NCI-H2171 (cell line): Measurements from ENCODE around the gene DND1.
"Not testable (repeated sequence)": the region's sequence is repeated elsewhere in the genome, so short reads cannot be mapped to it uniquely, and the experiment has no call there.

Experiments
- DNase-seq: peaks from one replicate; lab custom pipeline; 2025; lab: John Stamatoyannopoulos, UW

The DND1 gene

DNA sequence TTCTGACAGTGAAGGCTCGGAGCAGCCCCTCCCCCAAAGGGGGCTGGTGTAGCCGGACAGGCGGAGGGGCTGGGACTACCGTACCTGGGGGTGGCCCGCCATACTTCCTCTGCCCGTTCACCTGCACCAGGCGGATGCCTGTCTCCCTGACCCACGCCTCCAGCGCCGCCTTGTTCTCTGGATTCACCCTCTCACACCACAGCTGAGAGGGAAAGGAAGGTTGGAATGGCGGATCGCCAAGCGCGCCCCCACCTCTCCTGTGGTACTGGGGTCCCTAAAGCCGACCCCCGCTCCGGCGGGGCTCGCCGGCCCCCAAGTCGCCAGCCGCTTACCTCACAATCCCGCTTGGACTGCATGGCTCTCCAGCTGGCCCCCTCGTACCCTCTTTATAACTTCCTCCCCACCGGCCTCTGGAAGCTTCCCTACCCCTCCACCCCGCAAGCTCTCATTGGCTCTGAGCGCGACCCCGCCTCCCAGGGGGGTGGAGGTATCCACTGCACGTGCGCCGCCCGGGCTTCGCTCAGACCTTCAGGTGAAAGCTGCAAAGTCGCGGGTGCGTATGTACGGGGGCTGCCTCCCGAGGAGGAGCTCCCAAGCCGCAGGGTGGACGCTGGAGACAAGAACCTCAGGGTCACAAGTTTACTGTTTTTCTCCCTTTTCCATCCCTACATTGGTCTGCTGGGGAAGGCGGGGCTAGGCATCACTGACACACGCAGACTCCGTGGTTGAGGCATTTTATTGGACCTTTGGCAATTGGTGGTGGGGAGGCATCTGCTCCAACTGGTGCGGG is at the start of gene DND1:
Gene DND1 (minus strand): TSS at position 390 of the 790 bp plus-strand sequence. CDS start 34 bp downstream, at position 356.
- no peak for DNase-seq

DNA sequence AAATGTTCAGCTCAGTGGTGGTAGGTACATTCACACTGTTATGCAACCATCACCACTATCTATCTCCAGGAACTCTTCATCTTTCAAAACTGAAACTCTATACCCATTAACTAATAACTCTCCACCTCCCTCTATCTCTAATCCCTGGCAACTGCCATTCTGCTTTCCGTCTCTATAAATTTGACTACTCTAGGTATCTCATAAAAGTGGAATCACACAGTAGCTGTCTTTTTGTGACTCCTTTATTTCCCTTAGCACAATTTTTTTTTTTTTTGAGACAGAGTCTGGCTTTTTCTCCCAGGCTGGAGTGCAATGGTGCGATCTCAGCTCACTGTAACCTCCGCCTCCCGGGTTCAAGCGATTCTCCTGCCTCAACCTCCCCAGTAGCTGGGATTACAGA is 48.0 kb upstream of the DND1 start:
- not testable (repeated sequence) for DNase-seq

DNA sequence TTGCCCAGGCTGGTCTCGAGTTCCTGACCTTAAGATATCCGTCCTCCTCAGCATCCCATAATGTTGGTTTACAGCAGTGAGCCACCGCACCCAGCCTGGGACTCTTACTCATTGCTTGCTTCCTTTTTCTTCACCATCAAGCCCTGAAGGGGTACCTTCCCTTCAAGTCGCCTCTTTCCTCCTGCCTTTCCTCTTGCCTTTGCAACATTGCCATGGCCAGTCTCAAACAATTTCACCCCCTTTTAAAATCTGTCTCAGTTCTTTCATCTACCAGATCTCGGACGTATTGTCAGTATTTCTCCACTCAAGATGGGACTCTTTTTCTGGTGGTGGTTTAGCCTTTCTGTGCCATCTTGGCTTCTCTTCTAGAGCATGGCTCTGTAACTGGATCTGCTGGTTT is 47.4 kb upstream of the DND1 start:
- not testable (repeated sequence) for DNase-seq

DNA sequence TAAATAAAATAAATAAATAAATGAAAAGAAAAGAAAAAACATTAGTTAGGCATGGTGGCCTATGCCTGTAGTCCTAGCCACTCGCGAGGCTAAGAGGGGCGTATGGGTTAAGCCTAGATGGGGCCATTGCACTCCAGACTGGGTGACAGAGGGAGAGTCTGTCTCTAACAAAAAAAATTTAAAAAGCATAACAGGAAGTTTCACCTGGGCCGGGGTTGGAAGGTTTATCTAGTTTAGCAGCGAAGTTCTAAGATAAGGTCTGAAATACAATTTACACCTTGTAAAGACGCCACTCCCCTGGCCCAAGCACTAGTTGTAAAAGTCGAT is 44.9 kb upstream of the DND1 start:
- no peak for DNase-seq

DNA sequence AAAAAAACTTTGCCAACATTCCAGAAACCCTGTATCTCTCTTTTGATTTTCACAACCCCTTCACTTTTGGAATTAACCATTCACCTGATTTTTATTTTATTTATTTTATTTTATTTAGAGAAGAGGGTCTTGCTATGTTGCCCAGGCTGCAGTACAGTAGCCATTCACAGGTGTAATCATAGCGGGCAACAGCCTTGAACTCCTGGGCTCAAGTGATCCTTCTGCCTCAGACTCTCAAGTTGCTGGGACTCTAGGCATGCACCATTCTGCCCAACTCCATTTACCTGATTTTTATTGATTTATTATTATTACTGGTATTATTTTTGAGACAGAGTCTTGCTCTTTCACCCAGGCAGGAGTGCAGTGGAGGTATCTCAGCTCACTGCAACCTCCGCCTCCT is 42.9 kb upstream of the DND1 start:
- not testable (repeated sequence) for DNase-seq

DNA sequence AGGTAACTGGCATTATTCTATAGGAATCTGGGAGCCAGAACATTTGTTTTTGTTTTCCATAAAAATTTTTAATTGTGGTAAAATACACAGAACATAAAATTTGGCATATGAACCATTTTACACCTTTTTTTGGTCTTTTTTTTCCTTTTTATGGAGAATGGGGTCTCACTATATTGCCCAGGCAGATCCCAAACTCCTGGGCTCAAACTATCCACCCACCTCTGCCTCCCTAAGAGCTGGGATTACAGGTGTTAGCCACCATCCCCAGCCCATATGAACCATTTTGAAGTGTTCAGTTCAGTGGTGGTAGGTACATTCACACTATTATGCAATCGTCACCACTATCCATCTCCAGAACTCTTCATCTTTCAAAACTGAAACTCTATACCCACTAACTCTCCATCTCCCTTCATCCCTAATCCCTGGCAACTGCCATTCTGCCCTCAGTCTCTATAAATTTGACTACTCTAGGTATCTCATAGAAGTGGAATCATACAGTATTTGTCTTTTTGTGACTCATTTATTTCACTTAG is 40.3 kb upstream of the DND1 start:
- DNase-seq, result no peak

DNA sequence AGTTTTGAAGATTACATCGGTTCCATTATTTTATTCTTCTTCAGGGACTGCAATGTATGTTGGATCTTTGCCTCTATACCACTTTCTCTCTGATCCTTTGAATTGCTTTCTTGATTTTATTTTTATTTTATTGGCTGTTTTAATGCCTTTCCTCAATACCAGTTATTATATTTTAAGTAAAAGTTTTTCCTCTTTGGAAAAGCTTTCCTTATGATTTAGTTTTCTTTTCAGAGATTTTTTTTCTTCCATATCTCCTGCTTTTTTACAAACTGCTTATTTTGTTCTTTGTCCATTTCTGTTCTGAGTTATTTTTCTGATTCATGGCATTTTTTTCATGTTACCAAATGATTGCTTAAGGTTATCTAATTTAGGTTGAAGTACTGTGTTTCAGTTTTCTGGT is 38.4 kb upstream of the DND1 start:
- no peak for DNase-seq

DNA sequence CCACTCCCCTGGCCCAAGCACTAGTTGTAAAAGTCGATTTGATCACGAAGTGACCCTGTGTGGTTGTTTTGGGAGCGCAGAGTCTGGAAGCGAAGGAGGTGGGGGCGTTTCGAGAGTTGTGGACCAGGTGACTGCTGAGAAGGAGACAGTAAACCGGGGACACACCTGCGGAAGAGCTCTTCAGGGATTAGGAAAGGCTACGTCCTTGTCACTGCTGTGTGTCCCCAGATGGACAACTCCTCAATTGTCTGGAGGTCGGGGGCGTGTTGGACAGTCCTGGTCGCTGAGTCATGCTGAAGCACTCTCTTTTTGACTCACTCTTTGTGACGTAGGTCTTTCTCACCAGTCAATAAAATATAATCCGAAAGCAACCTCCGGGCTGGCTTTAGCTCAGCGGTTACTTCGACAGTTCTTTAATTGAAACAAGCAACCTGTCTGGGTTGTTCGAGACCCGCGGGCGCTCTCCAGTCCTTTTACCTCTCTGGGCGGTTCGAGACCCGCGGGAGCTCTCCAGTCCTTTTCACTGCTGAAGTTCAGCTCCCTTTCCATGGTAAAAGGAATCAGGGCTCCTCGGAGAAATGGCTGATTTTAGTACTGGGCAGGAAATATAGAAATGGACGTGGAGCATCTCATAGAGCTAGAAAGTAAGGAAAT is 37.6 kb upstream of the DND1 start:
- DNase-seq, result peak; percentile 31

DNA sequence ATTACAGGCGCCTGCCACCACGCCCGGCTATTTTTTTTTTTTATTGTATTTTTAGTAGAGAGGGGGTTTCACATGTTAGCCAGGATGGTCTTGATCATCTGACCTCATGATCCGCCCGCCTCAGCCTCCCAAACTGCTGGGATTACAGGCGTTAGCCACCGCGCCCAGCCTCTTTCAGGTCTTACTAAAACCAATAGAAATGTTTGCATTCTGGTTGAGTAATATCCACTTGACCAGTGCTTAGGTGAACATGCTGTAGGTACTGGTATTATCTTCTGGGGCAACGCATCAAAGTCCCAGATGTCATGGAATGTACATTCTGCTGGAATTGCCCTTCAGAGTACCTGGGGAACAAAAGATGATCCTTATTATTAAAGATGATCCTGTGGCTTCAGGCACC is 35.4 kb upstream of the DND1 start:
- not testable (repeated sequence) for DNase-seq

DNA sequence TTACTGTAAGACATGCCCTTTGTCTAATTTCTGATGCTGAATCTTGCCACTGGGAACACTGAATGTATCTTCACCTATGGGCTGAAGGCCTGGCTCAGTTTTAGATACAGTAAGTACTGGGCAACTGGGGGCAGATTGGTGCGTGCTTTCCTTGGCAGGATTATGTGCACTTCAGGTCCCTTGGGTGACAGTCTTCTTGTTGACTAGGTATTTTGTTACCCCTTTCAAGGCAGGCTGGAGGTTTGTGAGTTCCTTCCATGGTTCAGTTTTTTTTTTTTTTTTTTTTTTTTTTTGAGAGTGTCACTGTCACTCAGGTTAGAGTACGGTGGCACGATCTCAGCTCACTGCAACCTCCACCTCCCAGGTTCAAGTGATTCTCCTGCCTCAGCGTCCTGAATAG is 34.4 kb upstream of the DND1 start:
- no peak for DNase-seq

DNA sequence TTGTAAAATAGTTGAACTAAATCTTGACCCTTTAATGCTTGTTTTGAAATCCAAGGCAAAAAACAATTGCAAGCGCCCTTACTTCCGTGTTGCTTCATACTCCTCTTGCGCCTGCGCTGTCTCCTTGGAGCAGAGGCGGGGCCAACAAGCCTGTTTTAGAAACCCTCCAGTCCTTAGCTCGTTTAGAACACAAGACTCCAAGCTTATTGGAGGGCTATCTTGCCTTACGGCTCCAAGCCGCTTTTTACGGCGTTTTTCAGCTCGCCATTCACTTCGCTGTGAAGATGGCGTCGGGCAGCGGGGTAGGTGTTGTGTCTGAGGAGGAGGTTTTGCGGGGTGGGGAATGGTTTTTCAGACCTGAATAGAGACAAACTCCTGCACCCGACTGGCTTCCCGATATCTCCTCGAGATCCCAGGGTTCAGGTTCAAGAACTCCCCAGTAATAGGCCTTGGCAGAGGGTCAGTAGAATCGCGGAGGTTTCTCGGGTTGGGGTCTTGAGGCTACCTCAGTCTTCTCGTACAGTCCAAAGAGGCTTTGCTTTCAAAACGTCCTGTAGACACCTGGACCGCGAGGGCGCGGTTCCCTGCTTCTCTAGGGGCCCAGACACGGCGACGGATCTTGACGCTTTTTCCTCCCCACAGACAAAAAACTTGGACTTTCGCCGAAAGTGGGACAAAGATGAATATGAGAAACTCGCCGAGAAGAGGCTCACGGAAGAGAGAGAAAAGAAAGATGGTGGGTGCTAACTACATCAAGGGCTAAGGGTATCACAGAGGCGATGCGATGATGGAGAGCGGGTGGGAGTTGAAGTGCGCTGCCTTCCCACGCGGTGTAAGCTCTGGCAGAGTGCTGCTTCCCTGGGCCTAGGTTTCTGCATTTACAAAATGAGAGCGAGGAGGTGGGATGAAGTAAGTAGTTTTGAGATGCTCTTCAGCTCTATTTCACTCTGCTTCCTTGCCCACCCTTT is 27.1 kb upstream of the DND1 start, which contains the start of gene ZMAT2:
Gene ZMAT2 (plus strand): TSS at position 271 of the 968 bp plus-strand sequence. CDS start 14 bp downstream, at position 285.
- peak; percentile 84 for DNase-seq

DNA sequence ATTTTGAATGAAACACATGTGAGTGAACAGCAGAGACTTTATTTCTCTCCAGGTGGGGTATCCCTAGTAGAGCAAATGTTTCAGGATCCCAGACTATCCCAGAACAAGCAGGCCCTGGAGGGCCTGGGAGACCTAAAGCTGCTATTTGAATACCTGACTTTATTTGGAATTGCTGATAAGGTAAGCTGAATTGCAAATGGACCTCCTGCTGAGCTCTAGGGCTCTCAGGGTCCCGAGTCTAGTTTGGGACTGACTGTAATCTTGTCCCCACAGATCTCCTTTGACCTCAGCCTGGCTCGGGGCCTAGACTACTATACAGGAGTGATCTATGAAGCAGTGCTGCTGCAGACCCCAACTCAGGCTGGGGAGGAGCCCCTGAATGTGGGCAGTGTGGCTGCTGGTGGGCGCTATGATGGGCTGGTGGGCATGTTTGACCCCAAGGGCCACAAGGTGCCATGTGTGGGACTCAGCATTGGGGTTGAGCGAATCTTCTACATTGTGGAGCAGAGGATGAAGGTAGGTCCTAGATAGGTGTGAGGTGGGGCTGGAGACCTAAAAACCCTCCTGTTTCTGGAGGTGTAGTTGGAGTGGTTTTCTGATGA is 23.6 kb upstream of the DND1 start:
- no peak for DNase-seq

DNA sequence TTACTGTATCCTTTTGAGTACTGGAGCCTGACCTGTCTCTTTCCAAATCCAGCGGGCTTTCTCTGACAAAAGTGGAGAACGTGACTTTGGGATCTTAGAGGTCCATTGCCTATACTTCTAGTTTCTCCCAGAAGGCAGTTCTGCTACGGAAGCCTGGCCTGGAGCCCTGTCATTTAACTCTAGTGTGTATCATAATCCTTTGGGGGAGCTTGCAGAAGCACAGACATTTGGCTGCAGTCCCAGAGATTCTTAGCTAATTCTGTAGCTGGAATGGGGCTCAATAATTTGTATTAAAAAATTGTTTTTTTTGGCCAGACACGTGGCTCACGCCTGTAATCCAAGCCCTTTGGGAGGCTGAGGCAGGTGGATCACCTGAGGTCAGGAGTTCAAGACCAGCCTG is 20.9 kb upstream of the DND1 start:
- no peak for DNase-seq

DNA sequence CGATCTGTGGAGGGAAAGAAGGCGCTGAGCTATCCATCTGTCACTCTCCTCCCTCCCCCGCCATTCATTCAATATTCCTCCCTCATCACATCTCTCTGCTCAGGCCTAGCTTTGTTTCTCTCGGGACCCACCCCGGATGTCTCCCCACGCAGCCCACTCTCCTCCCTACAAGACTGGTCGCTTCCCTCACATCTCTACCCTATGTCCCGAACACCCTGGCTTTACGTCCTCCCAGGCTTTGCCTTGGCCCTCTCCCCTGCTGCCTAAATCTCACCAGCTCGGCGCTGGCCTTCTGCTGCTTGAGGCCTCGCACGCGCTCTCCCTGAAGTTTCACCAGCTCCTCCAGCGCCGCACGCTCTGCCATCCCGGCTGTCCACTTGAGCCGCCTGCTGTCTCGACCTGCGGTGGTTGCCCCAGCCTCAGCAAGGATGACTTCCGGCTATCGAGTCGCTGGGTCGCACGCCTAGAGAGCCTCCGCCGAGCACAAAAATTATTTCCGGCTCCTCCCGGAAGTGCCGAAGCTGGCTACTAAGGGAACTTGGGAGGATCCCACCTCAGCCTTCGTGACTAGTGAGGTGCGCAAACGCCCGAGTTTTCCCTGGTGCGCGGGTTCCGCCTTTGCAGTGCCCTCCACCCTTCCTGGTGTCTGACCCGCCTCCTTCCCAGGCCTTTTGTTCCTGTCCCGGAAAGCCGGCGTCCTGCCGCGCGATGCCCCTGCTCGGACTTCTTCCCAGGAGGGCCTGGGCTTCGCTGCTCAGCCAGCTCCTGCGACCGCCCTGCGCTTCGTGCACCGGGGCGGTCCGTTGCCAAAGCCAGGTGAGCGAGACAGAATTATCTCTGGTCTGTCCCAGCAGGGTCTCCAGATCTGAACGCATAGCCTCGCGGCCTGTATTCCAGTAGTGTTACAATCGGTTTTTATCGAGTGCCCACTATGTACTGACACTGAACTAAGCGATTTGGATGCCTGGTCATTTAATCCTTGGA is 17.9 kb upstream of the DND1 start, which contains the start of the genes HARS1 and HARS2:
Gene HARS1 (minus strand): TSS at position 430 of the 984 bp plus-strand sequence. CDS start 66 bp downstream, at position 364.
Gene HARS2 (plus strand): TSS at position 515 of the 984 bp plus-strand sequence. CDS start 194 bp downstream, at position 709.
- DNase-seq, result peak; percentile 76

DNA sequence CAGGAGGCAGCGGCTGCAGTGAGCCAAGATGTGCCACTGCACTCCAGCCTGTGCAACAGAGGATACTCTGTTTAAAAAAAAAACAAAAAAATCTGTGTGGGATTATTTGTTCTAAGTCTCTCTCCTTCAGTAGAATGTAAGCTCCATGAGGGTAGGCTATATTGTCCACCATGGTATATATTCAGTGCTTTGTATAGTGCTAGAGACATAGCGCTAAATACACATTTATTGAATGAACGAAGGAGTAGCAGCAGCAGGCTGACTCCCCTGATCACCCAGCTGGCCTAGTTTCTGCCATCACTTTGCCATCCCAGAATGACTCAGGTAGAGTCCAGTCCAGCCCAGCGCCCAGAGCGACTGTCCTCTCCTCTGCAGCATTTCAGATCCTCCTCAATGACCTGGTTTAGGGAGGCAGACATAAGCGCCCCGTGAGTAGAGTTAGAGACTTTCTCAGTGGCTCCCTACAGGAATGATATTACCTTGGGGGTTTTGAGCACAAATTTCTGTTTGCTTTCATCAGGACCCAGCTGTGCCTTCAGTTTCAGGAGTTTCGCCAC is 17.1 kb upstream of the DND1 start:
- DNase-seq, result no peak

DNA sequence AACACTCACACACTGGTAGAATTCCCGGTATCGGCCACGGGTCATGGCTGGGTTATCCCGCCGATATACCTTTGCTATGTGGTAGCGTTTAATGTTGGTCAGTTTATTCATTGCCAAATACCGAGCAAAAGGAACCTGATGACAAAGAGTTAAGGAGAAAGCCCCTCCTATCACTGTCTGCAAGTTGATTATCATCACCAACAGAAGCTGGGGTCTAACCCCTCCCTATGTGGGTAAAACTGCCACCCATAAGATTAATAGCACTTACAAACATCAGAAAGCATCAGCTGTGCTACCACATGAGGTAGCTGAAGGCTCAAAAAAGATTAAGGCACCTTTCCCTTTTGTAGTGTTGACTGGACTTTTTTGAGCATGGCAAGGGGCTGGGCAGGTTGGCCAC is 5.6 kb upstream of the DND1 start:
- no peak for DNase-seq

DNA sequence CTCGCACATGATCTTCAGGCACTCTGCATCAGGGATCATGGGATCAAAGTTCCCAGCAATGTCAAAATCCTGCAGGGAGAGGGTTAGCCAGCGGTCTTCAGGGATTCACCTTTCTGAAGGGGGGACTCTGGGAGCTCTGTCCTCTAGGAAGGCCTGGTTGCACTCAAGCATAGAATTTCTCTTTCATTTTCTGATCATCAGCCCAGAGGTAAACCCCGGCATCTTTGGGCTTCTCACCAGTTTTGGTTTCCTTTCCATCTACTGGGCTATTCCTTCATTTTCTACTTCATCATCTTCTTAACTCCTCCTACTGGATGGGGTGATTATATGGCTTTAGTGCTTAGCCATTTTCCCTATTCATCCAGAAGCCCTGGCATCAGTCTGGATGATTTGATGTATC is 4.6 kb upstream of the DND1 start:
- no peak for DNase-seq

DNA sequence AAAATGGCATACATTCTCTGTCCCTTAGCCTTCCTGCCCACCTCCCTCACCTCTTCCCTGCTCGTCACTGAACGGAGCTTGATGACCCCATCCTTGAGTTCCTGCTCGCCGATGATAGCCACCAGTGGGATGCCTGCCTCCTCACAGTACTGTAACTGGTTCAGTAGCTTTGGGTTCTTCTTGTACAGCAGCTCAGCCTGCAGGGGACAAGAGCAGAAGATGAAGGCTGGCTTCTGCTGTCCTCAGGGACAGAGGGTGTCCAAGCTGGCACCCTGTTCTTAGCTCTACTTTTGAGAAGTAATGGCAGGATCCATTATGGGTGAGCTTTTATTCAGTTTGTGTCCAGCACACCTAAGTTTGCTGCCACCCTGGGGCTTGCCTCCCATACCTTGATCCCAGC is 1.3 kb upstream of the DND1 start:
- DNase-seq, result no peak

DNA sequence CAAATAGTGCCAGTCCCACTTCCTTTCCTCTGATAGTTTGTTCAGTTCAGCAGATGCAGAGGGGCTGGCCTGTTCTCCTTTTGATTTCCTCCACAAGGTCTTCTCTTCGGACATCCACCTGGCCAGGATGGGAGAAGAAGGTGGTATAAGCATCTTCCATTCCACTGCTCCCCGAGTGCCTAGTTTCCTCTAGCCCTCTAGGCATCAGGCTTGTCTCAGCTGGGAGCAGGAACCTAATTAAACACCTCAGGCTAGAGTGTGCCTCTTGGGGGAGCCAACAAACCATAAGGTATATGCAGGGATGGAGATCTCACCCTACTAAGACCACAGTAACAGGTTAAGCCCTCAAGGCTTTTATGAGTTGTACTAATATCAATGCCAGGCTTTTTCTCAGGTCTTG is 835 bp upstream of the DND1 start:
- no peak for DNase-seq
